OCI-LY7 (cell line): Measurements from ENCODE around the gene CHRDL1. TPM values are rescaled to one million over a fixed set of nuclear protein-coding genes. Genes with fewer than 3 reads are reported as not detected.
"Not testable (repeated sequence)": the region's sequence is repeated elsewhere in the genome, so short reads cannot be mapped to it uniquely, and the experiment has no call there.

Experiments used
- BruUV-seq: library from RNA; stranded (reverse); fragments of 400-500 nt; replicated peaks from 2 replicates; lab custom pipeline; 2021; lab: Mats Ljungman, UMichigan
- CTCF ChIA-PET: fragments of 300-600 bp; sonication (Branson Sonifier 250); formaldehyde crosslinking; loops from one replicate; lab custom pipeline; 2022; ENCODE audit warnings: antibody characterized with exemption; ENCODE audit not compliant: unreplicated experiment; lab: Charles Lee
- POLR2A ChIA-PET: fragments of 300-600 bp; sonication (Branson Sonifier 250); formaldehyde crosslinking; loops from one replicate; lab custom pipeline; 2022; ENCODE audit warnings: antibody characterized with exemption; lab: Charles Lee
- DNase-seq: peaks from one replicate; pipeline ENCODE4 v3.0.0-alpha.2; 2015; ENCODE audit warnings: low spot score
- H2AFZ ChIP-seq: fragments of 200-600 bp; sonication (generic), shearing (Covaris generic); 2 replicates; pipeline ENCODE4 v1.6.1; 2014; ENCODE audit warnings: mild to moderate bottlenecking, antibody characterized with exemption, low read length, moderate library complexity
- H3K27ac ChIP-seq: fragments of 200-600 bp; sonication (generic); 2 replicates; pipeline ENCODE4 v1.5.1; 2014; ENCODE audit warnings: mixed run types, low read depth, mild to moderate bottlenecking, moderate library complexity, low read length, inconsistent platforms; ENCODE audit not compliant: poor library complexity, severe bottlenecking
- H3K36me3 ChIP-seq: fragments of 200-600 bp; sonication (generic); 2 replicates; pipeline ENCODE4 v1.6.1; 2014; ENCODE audit warnings: mild to moderate bottlenecking, antibody characterized with exemption, low read length, moderate library complexity, mixed read lengths; ENCODE audit not compliant: insufficient read depth
- H3K4me1 ChIP-seq: fragments of 200-600 bp; sonication (generic); 2 replicates; pipeline ENCODE4 v1.5.1; 2014; ENCODE audit warnings: mild to moderate bottlenecking, low read length; ENCODE audit not compliant: insufficient read depth, poor library complexity, severe bottlenecking
- H3K4me2 ChIP-seq: fragments of 200-600 bp; sonication (generic); 2 replicates; pipeline ENCODE4 v1.6.1; 2014; ENCODE audit warnings: mild to moderate bottlenecking, low read length
- H3K4me3 ChIP-seq: fragments of 200-600 bp; sonication (generic); 2 replicates; pipeline ENCODE4 v1.5.1; 2014; ENCODE audit warnings: mild to moderate bottlenecking, low read depth, low read length; ENCODE audit not compliant: poor library complexity, severe bottlenecking
- H3K79me2 ChIP-seq: fragments of 200-600 bp; sonication (generic); 2 replicates; pipeline ENCODE4 v1.6.1; 2016; ENCODE audit warnings: low read depth, mild to moderate bottlenecking, low read length, moderate library complexity, mixed read lengths; ENCODE audit not compliant: insufficient read depth
- H3K9me2 ChIP-seq: fragments of 200-600 bp; sonication (generic); 2 replicates; pipeline ENCODE4 v1.6.1; 2016; ENCODE audit warnings: mild to moderate bottlenecking, low read length, mixed read lengths; ENCODE audit not compliant: insufficient read depth
- H3K9me3 ChIP-seq: fragments of 200-600 bp; sonication (generic); 2 replicates; pipeline ENCODE4 v1.6.1; 2014; ENCODE audit warnings: mild to moderate bottlenecking, mixed run types, low read length, mixed read lengths
- H4K20me1 ChIP-seq: fragments of 200-600 bp; sonication (generic); 2 replicates; pipeline ENCODE4 v1.6.1; 2014; ENCODE audit warnings: mild to moderate bottlenecking, antibody characterized with exemption, low read length, moderate library complexity, mixed read lengths; ENCODE audit not compliant: insufficient read depth
- EZH2phosphoT487 ChIP-seq: fragments of 200-600 bp; sonication (generic); IDR thresholded peaks from 2 replicates; pipeline ENCODE4 v1.6.1; 2018; ENCODE audit warnings: low read depth, borderline replicate concordance, mild to moderate bottlenecking, mixed run types, antibody characterized with exemption, low read length, moderate library complexity, mixed read lengths
- intact Hi-C: fragments of 100-400 bp; cut with micrococcal nuclease; formaldehyde crosslinking; loops from one replicate; pipeline ENCODE4 v1.10.0; 2022; ENCODE audit not compliant: unreplicated experiment
- total RNA-seq, 2 experiments: library from RNA; depleted of rRNA in 1 of 2; stranded (reverse); fragments of >200 nt in 1 of 2; shearing (Covaris generic) in 1 of 2; gene quantifications; 2 replicates each; pipeline ENCODE4 v1.2.3, GENCODE V29; 2014 to 2022
- TF ChIP-seq, protein P1 (sequence below): fragments of 200-600 bp; sonication (generic); conservative IDR thresholded peaks from 2 replicates; pipeline ENCODE4 v1.5.1; 2014; ENCODE audit warnings: mild to moderate bottlenecking, antibody characterized with exemption, low read length, moderate library complexity, mixed read lengths

Gene CHRDL1
- total RNA-seq, 2 experiments from 2014 or later = not detected

- CTCF ChIA-PET = no interaction called here
- Histone ChIP-seq H2AFZ (no peak overlapping the region), H3K36me3 (no peaks in the 10 kb centered on the region), H3K4me1 (no peaks in the 10 kb centered on the region), H3K27ac (no peak overlapping the region), H3K4me3 (no peak overlapping the region), H3K9me2 (no peaks in the 10 kb centered on the region), H4K20me1 (no peaks in the 10 kb centered on the region), H3K9me3 (no peaks in the 10 kb centered on the region), H3K4me2 (no peak overlapping the region), H3K79me2 (no peaks in the 10 kb centered on the region)
- BruUV-seq = no TSS peak
- no peak for TF ChIP-seq EZH2phosphoT487
- TF ChIP-seq, protein P1, sequence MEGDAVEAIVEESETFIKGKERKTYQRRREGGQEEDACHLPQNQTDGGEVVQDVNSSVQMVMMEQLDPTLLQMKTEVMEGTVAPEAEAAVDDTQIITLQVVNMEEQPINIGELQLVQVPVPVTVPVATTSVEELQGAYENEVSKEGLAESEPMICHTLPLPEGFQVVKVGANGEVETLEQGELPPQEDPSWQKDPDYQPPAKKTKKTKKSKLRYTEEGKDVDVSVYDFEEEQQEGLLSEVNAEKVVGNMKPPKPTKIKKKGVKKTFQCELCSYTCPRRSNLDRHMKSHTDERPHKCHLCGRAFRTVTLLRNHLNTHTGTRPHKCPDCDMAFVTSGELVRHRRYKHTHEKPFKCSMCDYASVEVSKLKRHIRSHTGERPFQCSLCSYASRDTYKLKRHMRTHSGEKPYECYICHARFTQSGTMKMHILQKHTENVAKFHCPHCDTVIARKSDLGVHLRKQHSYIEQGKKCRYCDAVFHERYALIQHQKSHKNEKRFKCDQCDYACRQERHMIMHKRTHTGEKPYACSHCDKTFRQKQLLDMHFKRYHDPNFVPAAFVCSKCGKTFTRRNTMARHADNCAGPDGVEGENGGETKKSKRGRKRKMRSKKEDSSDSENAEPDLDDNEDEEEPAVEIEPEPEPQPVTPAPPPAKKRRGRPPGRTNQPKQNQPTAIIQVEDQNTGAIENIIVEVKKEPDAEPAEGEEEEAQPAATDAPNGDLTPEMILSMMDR = peak; percentile 72
- POLR2A ChIA-PET = no interaction called here
- peak; percentile 0 for DNase-seq
- intact Hi-C loops = loop anchor here (1.0 kb wide), 1 partner anchor 215 kb away; no protein-coding TSS in a partner anchor
These were observed 130.2 kb downstream of the CHRDL1 start for GRCh38 chrX:110665223-110666002.

DNA sequence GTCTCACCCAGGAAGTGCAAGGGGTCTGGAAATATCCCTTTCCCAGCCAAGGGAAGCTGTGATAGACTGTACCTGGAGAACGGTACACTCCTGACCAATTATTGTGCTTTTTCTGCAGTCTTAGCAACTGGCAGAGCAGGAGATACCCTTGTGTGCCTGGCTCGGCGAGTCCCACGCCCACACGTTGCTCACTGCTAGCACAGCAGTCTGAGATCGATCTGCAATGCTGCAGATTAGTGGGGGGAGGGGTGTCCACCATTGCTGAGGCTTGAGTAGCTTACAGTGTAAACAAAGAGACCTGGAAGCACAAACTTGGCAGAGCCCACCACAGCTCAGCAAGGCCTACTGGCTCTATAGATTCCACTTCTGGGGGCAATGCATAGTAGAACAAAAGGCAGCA lies 138.5 kb downstream of the CHRDL1 start:
- no TSS peak for BruUV-seq
- intact Hi-C loops = no loop called here
- no peaks in the 10 kb centered on the region for H3K9me2 ChIP-seq
- no peaks in the 10 kb centered on the region for H3K36me3 ChIP-seq
- H3K79me2 ChIP-seq = no peaks in the 10 kb centered on the region
- no peak overlapping the region for H2AFZ ChIP-seq
- TF ChIP-seq, protein P1 = no peak
- no peak for TF ChIP-seq EZH2phosphoT487
- POLR2A ChIA-PET = no interaction called here
- H3K4me3 ChIP-seq = no peak overlapping the region
- no peaks in the 10 kb centered on the region for H3K9me3 ChIP-seq
- no peak overlapping the region for H3K27ac ChIP-seq
- no peaks in the 10 kb centered on the region for H3K4me1 ChIP-seq
- H4K20me1 ChIP-seq = no peaks in the 10 kb centered on the region
- CTCF ChIA-PET = no interaction called here
- H3K4me2 ChIP-seq = no peak overlapping the region
- no peak for DNase-seq

- H3K4me2 ChIP-seq, H3K27ac ChIP-seq, POLR2A ChIA-PET, H3K9me3 ChIP-seq, H2AFZ ChIP-seq, CTCF ChIA-PET, H3K9me2 ChIP-seq, H4K20me1 ChIP-seq, H3K4me1 ChIP-seq, H3K79me2 ChIP-seq, BruUV-seq, H3K4me3 ChIP-seq, H3K36me3 ChIP-seq, intact Hi-C loops, DNase-seq: not testable (repeated sequence)
These were observed 141.3 kb downstream of the CHRDL1 start for GRCh38 chrX:110654280-110654679.
